ENCODE results near the gene DHRS3.
"Not testable (repeated sequence)": the region's sequence is repeated elsewhere in the genome, so short reads cannot be mapped to it uniquely, and the experiment has no call there.

DHRS3 gene

DNA sequence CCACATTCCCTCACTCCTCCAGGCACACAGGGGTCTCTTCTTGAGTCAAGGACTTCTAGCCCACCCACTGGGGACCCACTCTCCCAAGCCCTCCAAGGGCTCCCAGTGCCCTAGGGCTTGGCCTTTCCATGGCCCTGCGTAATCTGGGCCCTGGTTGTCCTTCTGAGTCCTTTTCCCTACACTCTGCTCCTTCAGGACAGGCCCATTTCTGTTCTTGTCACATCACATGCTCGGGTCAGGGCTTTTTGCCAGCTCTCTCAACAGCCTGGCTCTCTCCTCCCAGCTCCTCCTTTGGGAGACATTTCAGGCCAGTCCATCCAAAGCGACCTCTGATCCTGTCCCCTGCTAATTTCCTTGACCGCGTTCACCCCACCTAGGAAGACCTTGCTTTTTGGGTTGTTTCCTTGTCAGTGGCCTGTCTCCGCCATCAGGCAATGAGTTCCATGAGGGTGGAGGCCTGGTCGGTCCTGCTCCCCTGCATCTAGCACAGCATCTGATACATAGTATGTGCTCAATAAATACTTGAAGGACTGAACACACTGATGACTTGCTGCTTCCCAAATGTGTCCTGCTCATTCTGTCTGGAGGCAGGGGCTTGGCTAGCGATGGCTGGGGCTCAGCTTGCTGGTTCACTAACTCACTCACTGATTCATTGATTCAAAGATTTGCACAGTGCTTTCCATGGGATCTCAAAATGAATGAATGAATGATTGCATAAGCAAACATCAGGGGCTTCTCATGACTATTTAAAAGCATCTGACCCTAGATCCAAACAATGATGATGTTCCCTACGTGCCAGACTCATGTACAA, 44.8 kb downstream of the DHRS3 start:
- no peaks in the 10 kb centered on the region for H3K79me2 ChIP-seq (ENCODE audit: control insufficient read depth, insufficient read depth, low read length, unreplicated experiment)
- peaks cover 16% of the 10 kb centered on the region for H3K4me1 ChIP-seq (ENCODE audit: control insufficient read depth, insufficient read depth, low read length, unreplicated experiment)
- H3K27me3 ChIP-seq (ENCODE audit: insufficient read depth, low read length), result no peaks in the 10 kb centered on the region
- no peaks in the 10 kb centered on the region for H3K36me3 ChIP-seq (ENCODE audit: insufficient read depth, low read length)
- H2AFZ ChIP-seq (ENCODE audit: low read length, unreplicated experiment), result no peak overlapping the region
- H3K27ac ChIP-seq (ENCODE audit: low read depth, low read length), result no peak overlapping the region
- no peak overlapping the region for H3K4me3 ChIP-seq (ENCODE audit: low read depth, low read length)

DNA sequence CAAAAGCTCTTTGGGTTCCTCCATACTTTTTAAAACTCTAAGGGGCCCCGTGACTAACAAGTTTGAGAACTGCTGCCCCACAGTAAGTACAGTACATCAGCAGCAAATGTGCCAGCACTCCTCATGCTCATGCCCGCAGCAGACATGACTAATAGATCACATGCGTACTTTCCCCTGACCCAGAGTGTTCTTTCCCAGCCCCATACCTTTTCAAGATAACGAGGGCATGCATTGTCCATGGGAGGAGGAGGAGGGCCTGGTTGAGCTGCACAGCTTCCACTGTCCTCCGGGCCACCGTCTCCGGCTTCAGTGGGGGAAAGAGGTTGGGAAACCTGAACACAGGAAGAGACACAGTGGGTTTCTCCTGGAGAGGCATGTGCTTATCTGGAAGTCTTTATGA, 45.5 kb downstream of the DHRS3 start:
- H2AFZ ChIP-seq (ENCODE audit: low read length, unreplicated experiment), result no peak overlapping the region
- peaks cover 16% of the 10 kb centered on the region for H3K4me1 ChIP-seq (ENCODE audit: control insufficient read depth, insufficient read depth, low read length, unreplicated experiment)
- no peaks in the 10 kb centered on the region for H3K27me3 ChIP-seq (ENCODE audit: insufficient read depth, low read length)
- no peaks in the 10 kb centered on the region for H3K79me2 ChIP-seq (ENCODE audit: control insufficient read depth, insufficient read depth, low read length, unreplicated experiment)
- H3K27ac ChIP-seq (ENCODE audit: low read depth, low read length), result no peak overlapping the region
- H3K4me3 ChIP-seq (ENCODE audit: low read depth, low read length), result no peak overlapping the region
- no peaks in the 10 kb centered on the region for H3K36me3 ChIP-seq (ENCODE audit: insufficient read depth, low read length)

DNA sequence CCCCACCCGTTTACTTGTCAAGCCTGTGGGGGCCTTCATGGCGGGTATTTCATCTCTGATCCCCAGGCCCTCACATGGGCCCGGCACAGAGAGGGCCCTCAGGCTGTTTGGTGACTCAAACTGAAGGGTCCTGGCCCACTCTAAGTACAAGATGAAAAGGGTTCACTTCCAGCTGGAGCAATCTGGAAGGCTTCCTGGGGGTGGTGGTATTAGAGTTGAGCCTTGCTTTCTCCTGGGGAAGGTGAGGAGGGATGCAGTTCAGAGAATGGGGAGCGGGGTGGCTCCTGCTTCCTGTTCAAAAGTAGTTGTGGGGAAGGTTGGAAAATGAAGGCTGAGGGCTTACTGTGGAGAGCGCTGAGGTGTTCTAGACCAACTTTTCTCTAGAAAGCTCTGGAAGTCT, 47.7 kb downstream of the DHRS3 start:
- H3K4me1 ChIP-seq (ENCODE audit: control insufficient read depth, insufficient read depth, low read length, unreplicated experiment), result peaks cover 16% of the 10 kb centered on the region
- H3K79me2 ChIP-seq (ENCODE audit: control insufficient read depth, insufficient read depth, low read length, unreplicated experiment), result no peaks in the 10 kb centered on the region
- H2AFZ ChIP-seq (ENCODE audit: low read length, unreplicated experiment), result no peak overlapping the region
- no peaks in the 10 kb centered on the region for H3K36me3 ChIP-seq (ENCODE audit: insufficient read depth, low read length)
- H3K4me3 ChIP-seq (ENCODE audit: low read depth, low read length), result no peak overlapping the region
- H3K27ac ChIP-seq (ENCODE audit: low read depth, low read length), result no peak overlapping the region
- no peaks in the 10 kb centered on the region for H3K27me3 ChIP-seq (ENCODE audit: insufficient read depth, low read length)

DNA sequence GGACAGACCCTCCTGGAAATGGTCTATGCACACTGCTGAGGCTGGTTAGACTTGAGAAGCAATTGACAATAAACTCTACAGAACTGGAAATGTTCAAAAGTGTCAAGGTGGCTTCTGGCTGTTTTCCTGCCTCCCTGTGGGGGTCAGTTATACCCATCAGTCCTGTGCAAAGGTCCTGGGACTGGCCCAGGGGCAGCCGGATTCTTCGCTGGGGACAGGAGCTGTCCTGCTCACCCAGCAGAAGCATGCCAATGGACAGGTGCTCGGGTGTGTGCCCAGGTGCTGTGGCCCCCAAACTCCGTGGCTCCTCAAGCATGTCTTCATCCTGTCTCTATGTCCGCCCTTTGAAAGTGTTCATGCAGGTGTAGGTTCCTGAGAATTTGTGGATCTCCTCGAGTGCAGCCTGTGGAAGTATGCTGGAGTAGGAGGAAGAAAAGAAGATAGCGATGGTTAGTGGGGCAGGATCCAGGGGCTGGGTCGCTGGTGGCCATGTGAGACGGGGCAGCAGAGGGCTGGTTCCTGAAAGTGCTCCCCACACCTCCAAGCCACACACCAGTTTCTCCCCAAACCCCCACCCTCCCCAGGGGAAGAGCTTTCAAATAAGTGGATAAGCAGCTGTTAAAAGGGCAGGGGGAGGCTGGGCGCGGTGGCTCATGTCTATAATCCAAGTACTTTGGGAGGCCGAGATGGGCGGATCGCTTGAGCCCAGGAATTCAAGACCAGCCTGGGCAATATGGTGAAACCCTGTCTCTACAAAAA, 49.8 kb downstream of the DHRS3 start:
- Histone ChIP-seq H2AFZ (ENCODE audit: low read length, unreplicated experiment) (no peak overlapping the region), H3K4me1 (ENCODE audit: control insufficient read depth, insufficient read depth, low read length, unreplicated experiment) (peaks cover 4% of the 10 kb centered on the region), H3K36me3 (ENCODE audit: insufficient read depth, low read length) (no peaks in the 10 kb centered on the region), H3K4me3 (ENCODE audit: low read depth, low read length) (no peak overlapping the region), H3K27me3 (ENCODE audit: insufficient read depth, low read length) (no peaks in the 10 kb centered on the region), H3K79me2 (ENCODE audit: control insufficient read depth, insufficient read depth, low read length, unreplicated experiment) (no peaks in the 10 kb centered on the region), H3K27ac (ENCODE audit: low read depth, low read length) (no peak overlapping the region)

DNA sequence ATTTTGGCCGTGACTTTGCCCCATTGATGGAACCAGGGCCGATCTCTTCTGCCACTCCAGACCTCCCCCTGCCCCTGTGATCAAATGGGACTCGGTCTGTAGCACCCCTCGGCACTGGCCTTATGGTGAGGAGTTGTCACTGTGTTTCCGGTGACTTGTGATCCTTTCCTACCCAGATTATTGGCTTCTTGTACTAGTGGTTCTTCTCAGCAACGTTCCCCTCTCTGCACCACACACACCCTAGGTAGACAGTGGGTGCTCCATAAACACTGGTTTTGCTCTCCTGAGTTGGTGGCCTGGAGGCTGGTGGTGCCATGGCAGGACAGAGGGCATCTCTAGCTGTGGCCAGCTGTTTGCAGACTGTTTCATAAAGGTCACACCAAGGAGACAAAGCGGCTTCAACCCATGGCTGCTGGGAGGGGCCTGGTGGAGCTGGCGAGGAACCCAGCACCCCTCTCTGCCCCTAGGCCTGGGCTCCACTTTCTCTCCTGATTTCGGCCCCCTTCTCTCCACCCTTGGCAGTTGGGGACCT, 50.7 kb downstream of the DHRS3 start:
- H3K36me3 ChIP-seq (ENCODE audit: insufficient read depth, low read length), result no peaks in the 10 kb centered on the region
- no peaks in the 10 kb centered on the region for H3K27me3 ChIP-seq (ENCODE audit: insufficient read depth, low read length)
- no peak overlapping the region for H2AFZ ChIP-seq (ENCODE audit: low read length, unreplicated experiment)
- no peaks in the 10 kb centered on the region for H3K4me1 ChIP-seq (ENCODE audit: control insufficient read depth, insufficient read depth, low read length, unreplicated experiment)
- no peaks in the 10 kb centered on the region for H3K79me2 ChIP-seq (ENCODE audit: control insufficient read depth, insufficient read depth, low read length, unreplicated experiment)
- H3K27ac ChIP-seq (ENCODE audit: low read depth, low read length), result no peak overlapping the region
- no peak overlapping the region for H3K4me3 ChIP-seq (ENCODE audit: low read depth, low read length)

DNA sequence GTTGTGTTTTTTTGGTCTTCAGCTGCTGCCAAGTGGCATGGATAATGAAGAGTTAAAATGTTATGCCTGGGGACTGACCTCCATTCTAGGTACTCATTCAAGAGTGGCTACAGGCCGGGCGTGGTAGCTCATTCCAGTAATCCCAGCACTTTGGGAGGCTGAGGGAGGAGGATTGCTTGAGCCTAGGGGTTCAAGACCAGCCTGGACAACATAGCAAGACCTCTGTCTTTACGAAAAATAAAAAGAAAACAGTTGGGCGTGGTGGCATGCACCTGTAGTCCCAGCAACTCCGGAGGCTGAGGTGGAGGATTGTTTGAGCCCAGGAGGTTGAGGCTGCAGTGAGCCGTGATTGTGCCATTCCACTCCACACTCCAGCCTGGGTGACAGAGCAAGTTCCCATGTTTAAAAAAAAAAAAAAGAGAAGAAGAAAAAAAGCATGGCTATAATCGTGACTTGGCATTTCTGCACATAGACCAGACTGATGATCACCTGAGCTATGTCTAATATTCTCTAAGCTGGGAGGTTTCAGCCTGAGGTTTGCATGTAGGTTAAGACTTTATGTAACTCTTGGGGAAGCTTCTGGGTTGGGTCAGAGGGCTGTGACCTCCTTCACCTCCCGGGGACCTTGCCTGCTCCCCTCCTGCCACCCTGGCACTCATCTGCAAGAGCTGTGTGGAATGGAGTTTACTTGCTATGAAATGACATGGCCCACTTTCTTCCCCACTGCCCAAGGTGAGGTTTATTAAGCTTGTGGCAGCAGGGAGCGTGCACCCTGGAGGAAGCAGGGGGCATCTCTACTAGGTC, 51.3 kb downstream of the DHRS3 start:
- no peak overlapping the region for H3K27ac ChIP-seq (ENCODE audit: low read depth, low read length)
- no peaks in the 10 kb centered on the region for H3K27me3 ChIP-seq (ENCODE audit: insufficient read depth, low read length)
- no peaks in the 10 kb centered on the region for H3K36me3 ChIP-seq (ENCODE audit: insufficient read depth, low read length)
- no peaks in the 10 kb centered on the region for H3K79me2 ChIP-seq (ENCODE audit: control insufficient read depth, insufficient read depth, low read length, unreplicated experiment)
- no peak overlapping the region for H3K4me3 ChIP-seq (ENCODE audit: low read depth, low read length)
- H3K4me1 ChIP-seq (ENCODE audit: control insufficient read depth, insufficient read depth, low read length, unreplicated experiment), result no peaks in the 10 kb centered on the region
- H2AFZ ChIP-seq (ENCODE audit: low read length, unreplicated experiment), result no peak overlapping the region

DNA sequence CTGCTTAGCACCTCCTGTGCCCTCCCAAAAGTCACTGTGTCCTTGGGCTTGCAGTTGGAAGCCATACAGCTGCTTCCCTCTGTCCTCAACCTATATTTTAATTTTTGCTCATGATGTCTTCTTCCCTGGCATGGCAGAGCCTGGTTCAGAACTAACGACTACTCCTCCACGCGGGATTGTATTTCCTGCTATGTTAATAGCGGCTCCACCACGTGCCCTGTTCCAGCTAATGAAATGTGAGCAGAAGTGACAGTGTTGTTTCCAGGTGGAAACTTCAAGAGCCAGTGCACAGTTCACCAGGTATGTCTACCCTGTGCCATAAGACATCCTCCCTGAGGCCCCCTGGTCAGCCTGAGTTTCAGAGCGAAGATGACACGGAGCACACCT, 52.1 kb downstream of the DHRS3 start:
- no peak overlapping the region for H3K27ac ChIP-seq (ENCODE audit: low read depth, low read length)
- no peaks in the 10 kb centered on the region for H3K36me3 ChIP-seq (ENCODE audit: insufficient read depth, low read length)
- H3K79me2 ChIP-seq (ENCODE audit: control insufficient read depth, insufficient read depth, low read length, unreplicated experiment), result no peaks in the 10 kb centered on the region

DNA sequence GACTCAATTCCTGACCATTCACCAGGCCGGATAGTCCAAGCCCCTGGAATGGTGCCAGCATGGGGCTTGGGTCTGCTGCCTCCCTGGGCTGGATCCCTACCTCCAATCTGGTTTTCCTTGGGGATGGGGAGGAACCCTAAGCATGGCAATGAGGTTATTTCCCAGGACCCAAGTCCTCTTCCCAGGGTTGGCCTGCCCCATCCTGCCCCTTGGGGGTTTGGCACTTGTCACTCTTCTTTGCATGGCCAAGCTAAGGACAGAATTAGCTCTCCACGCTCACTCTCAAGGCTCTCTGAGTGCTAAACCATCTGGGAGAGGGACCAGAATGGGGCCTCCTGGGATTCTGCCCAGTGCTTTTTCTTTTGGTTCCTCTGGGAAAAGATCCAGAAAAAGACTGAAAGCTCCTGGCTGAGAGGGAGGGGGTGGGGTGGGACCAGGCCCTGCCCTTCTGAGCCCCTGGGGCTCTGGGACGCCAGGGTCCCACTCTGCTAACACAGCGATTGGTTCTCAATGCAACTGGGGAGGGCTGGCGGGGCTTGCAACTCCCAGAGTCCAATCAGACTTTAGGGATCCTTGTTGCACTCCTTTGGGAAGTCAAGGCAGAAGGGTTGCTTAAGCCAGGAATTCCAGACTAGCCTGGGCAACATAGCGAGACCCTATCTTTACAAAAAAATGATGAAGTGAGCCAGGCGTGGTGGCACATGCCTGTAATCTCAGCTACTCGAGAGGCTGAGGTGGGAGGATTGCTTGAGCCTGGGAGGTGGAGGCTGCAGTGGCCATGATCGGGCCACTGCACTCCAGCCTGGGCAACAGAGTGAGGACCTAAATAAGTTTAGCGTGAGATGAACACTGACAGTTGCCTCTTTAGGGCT, 52.7 kb downstream of the DHRS3 start:
- no peaks in the 10 kb centered on the region for H3K27me3 ChIP-seq (ENCODE audit: insufficient read depth, low read length)
- H3K79me2 ChIP-seq (ENCODE audit: control insufficient read depth, insufficient read depth, low read length, unreplicated experiment), result no peaks in the 10 kb centered on the region
- no peak overlapping the region for H3K27ac ChIP-seq (ENCODE audit: low read depth, low read length)
- H3K36me3 ChIP-seq (ENCODE audit: insufficient read depth, low read length), result no peaks in the 10 kb centered on the region
- no peak overlapping the region for H3K4me3 ChIP-seq (ENCODE audit: low read depth, low read length)
- H2AFZ ChIP-seq (ENCODE audit: low read length, unreplicated experiment), result no peak overlapping the region
- no peaks in the 10 kb centered on the region for H3K4me1 ChIP-seq (ENCODE audit: control insufficient read depth, insufficient read depth, low read length, unreplicated experiment)

More for the DNA sequence above, 52.1 kb downstream of the DHRS3 start:
- Histone ChIP-seq H3K4me3 (ENCODE audit: low read depth, low read length) (no peak overlapping the region), H3K27me3 (ENCODE audit: insufficient read depth, low read length) (no peaks in the 10 kb centered on the region), H2AFZ (ENCODE audit: low read length, unreplicated experiment) (no peak overlapping the region), H3K4me1 (ENCODE audit: control insufficient read depth, insufficient read depth, low read length, unreplicated experiment) (no peaks in the 10 kb centered on the region)

DNA sequence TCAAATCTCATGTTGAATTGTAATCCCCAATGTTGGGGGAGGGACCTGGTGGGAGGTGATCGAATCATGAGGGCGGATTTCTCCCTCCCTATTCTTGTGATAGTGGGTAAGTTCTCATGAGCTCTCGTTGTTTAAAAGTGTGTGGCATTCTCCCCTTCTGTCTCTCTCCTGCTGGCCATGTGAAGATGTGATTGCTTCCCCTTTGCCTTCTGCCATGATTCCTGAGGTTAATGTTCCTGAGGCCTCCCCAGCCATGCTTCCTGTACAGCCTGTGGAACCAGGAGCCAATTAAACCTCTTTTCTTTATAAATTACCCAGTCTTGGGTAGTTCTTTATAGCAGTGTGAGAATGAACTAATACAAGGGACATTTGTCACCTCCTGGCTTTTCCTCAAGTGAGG, 53.8 kb downstream of the DHRS3 start:
- not testable (repeated sequence) for H2AFZ ChIP-seq (ENCODE audit: low read length, unreplicated experiment); H3K27ac ChIP-seq (ENCODE audit: low read depth, low read length); H3K4me3 ChIP-seq (ENCODE audit: low read depth, low read length); H3K79me2 ChIP-seq (ENCODE audit: control insufficient read depth, insufficient read depth, low read length, unreplicated experiment); H3K27me3 ChIP-seq (ENCODE audit: insufficient read depth, low read length); H3K4me1 ChIP-seq (ENCODE audit: control insufficient read depth, insufficient read depth, low read length, unreplicated experiment); H3K36me3 ChIP-seq (ENCODE audit: insufficient read depth, low read length)
